DND-41 (cell line): ENCODE measurements around the gene MARCHF3.

Experiments used
- ATAC-seq: fragments of 200-7000 bp; cut with Tn5 transposase; 3 replicates; pipeline ENCODE4 v1.9.1; 2021; ENCODE audit warnings: low read depth; ENCODE audit not compliant: insufficient read depth
- DNase-seq: peaks from one replicate; pipeline ENCODE4 v3.0.0-alpha.2; 2020
- H2AFZ ChIP-seq: 2 replicates; pipeline ENCODE4 v1.6.0; 2012; ENCODE audit warnings: low read depth, low read length
- H3K27ac ChIP-seq: 2 replicates; pipeline ENCODE4 v1.5.1; 2012; ENCODE audit warnings: low read length, inconsistent platforms
- H3K27me3 ChIP-seq: fragments of 200-600 bp; sonication (generic); 2 replicates; pipeline ENCODE4 v1.6.0; 2012; ENCODE audit warnings: low read length, mild to moderate bottlenecking, inconsistent platforms; ENCODE audit not compliant: insufficient read depth, poor library complexity
- H3K36me3 ChIP-seq: 2 replicates; pipeline ENCODE4 v1.5.1; 2012; ENCODE audit warnings: low read length, inconsistent platforms; ENCODE audit not compliant: insufficient read depth
- H3K4me1 ChIP-seq: 2 replicates; pipeline ENCODE4 v1.5.1; 2012; ENCODE audit warnings: mild to moderate bottlenecking, low read length; ENCODE audit not compliant: insufficient read depth
- H3K4me2 ChIP-seq: 2 replicates; pipeline ENCODE4 v1.6.0; 2012; ENCODE audit warnings: mild to moderate bottlenecking, moderate library complexity, low read length, inconsistent platforms; ENCODE audit not compliant: insufficient read depth
- H3K4me3 ChIP-seq, 2 experiments: fragments of 200-600 bp in 1 of 2; shearing (Covaris generic) in 1 of 2; 2 replicates each; pipeline ENCODE4 v1.5.1; 2012 to 2016; ENCODE audit warnings: inconsistent platforms in 2 of 2, low read length in 2 of 2, mild to moderate bottlenecking in 2 of 2, low read depth in 1 of 2, moderate library complexity in 1 of 2
- H3K79me2 ChIP-seq: 2 replicates; pipeline ENCODE4 v1.6.0; 2012; ENCODE audit warnings: low read length, inconsistent platforms; ENCODE audit not compliant: insufficient read depth
- H3K9ac ChIP-seq: 2 replicates; pipeline ENCODE4 v1.6.0; 2012; ENCODE audit warnings: low read depth, mild to moderate bottlenecking, inconsistent platforms, low read length, moderate library complexity
- H3K9me3 ChIP-seq: 2 replicates; pipeline ENCODE4 v1.5.1; 2012; ENCODE audit warnings: low read length, moderate library complexity, mild to moderate bottlenecking, inconsistent platforms; ENCODE audit not compliant: insufficient read depth, severe bottlenecking
- H4K20me1 ChIP-seq: 2 replicates; pipeline ENCODE4 v1.6.0; 2012; ENCODE audit warnings: low read length; ENCODE audit not compliant: insufficient read depth
- EZH2 ChIP-seq: IDR thresholded peaks from 3 replicates; pipeline ENCODE4 v1.6.1; 2012; ENCODE audit warnings: borderline replicate concordance, low read depth, mild to moderate bottlenecking, moderate library complexity, low read length, inconsistent platforms; ENCODE audit not compliant: severe bottlenecking
- TF ChIP-seq, protein P1 (sequence below): IDR thresholded peaks from 2 replicates; pipeline ENCODE4 v1.5.1; 2012; ENCODE audit warnings: borderline replicate concordance, low read length, moderate library complexity, mild to moderate bottlenecking; ENCODE audit not compliant: poor library complexity, severe bottlenecking; ENCODE audit errors: extremely low read depth

MARCHF3 gene

DNA sequence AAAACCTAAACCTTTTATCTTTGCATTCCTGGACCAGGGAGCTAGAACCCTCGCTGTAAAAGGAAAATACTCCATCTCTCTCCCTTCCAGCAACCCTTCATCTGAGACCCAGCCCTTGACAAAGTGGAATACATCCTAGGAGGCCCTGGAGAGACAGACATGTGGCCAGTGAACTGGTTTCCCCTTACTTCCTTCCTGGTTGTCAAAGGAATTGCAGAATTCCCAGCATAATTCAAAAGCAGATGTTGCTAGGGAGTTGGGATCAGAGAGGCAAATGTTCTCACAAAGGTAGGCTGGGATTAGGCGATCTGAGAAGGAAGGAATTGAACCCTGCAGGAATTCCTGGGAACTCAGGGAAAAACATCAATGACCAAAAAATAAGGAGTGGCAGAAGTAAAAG is 80.9 kb downstream of the MARCHF3 start:
- no peak overlapping the region for H3K27ac ChIP-seq
- H3K4me1 ChIP-seq = no peaks in the 10 kb centered on the region
- no peak overlapping the region for H2AFZ ChIP-seq
- H3K79me2 ChIP-seq = no peaks in the 10 kb centered on the region
- H3K4me3 ChIP-seq = no peak overlapping the region
- no peaks in the 10 kb centered on the region for H3K36me3 ChIP-seq
- TF ChIP-seq, protein P1, sequence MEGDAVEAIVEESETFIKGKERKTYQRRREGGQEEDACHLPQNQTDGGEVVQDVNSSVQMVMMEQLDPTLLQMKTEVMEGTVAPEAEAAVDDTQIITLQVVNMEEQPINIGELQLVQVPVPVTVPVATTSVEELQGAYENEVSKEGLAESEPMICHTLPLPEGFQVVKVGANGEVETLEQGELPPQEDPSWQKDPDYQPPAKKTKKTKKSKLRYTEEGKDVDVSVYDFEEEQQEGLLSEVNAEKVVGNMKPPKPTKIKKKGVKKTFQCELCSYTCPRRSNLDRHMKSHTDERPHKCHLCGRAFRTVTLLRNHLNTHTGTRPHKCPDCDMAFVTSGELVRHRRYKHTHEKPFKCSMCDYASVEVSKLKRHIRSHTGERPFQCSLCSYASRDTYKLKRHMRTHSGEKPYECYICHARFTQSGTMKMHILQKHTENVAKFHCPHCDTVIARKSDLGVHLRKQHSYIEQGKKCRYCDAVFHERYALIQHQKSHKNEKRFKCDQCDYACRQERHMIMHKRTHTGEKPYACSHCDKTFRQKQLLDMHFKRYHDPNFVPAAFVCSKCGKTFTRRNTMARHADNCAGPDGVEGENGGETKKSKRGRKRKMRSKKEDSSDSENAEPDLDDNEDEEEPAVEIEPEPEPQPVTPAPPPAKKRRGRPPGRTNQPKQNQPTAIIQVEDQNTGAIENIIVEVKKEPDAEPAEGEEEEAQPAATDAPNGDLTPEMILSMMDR = no peak
- no peak for TF ChIP-seq EZH2
- no peaks in the 10 kb centered on the region for H3K27me3 ChIP-seq
- H3K9ac ChIP-seq = no peak overlapping the region
- DNase-seq (no peak), ATAC-seq (no peak)
- no peaks in the 10 kb centered on the region for H3K9me3 ChIP-seq
- no peaks in the 10 kb centered on the region for H4K20me1 ChIP-seq
- no peak overlapping the region for H3K4me2 ChIP-seq

DNA sequence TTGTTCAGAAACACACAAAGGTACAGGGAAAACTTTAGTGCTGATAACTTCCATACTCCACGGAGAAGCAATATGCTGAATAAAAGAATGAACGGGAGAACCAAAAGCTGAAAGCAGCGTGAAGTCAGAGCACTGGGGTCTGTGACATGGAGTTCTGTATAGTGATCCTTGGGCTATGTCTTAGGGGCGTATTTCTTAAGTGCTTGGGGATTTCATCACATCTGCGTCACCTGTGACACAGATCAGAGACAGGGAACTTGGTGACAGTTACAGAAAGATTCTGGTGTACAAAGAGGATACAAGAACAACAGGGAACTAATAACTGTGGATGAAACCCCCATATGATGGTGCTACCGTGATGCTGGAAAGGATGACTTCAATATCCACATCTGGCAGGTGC is 81.9 kb downstream of the MARCHF3 start:
- no peak overlapping the region for H3K9ac ChIP-seq
- no peaks in the 10 kb centered on the region for H3K79me2 ChIP-seq
- TF ChIP-seq, protein P1 = no peak
- no peak for TF ChIP-seq EZH2
- ATAC-seq (no peak), DNase-seq (no peak)
- no peaks in the 10 kb centered on the region for H3K4me1 ChIP-seq
- H3K27ac ChIP-seq = no peak overlapping the region
- no peak overlapping the region for H3K4me2 ChIP-seq
- no peaks in the 10 kb centered on the region for H3K9me3 ChIP-seq
- H3K27me3 ChIP-seq = no peaks in the 10 kb centered on the region
- H2AFZ ChIP-seq = no peak overlapping the region
- no peak overlapping the region for H3K4me3 ChIP-seq
- no peaks in the 10 kb centered on the region for H3K36me3 ChIP-seq
- no peaks in the 10 kb centered on the region for H4K20me1 ChIP-seq

DNA sequence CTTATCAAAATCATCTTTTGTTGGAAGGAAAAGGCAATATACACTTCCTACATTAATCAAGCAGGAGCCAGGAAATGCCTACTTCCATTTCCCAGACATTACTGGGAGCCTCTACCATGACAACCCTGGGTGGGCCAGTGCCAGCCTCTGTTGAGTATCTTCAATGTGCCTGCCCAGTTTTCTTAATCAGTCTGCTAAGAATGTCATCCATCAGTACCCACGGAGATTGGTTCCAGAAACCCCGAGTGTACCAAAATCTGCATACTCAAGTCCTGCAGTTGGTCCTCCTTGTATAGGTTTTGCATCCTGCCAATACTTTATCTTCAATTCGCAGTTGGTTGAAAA is 82.4 kb downstream of the MARCHF3 start:
- H3K9ac ChIP-seq = no peak overlapping the region
- H2AFZ ChIP-seq = no peak overlapping the region
- no peaks in the 10 kb centered on the region for H3K4me1 ChIP-seq
- H3K27ac ChIP-seq = no peak overlapping the region
- H3K4me3 ChIP-seq = no peak overlapping the region
- no peaks in the 10 kb centered on the region for H3K36me3 ChIP-seq
- DNase-seq = no peak
- no peak for TF ChIP-seq EZH2
- TF ChIP-seq, protein P1 = no peak
- H3K4me2 ChIP-seq = no peak overlapping the region
- no peaks in the 10 kb centered on the region for H4K20me1 ChIP-seq
- no peaks in the 10 kb centered on the region for H3K9me3 ChIP-seq
- no peaks in the 10 kb centered on the region for H3K79me2 ChIP-seq
- no peak for ATAC-seq
- no peaks in the 10 kb centered on the region for H3K27me3 ChIP-seq
